HG02970 (cell line): ENCODE results near the gene ANKDD1B.

Source experiments
- ATAC-seq: cut with Tn5 transposase; IDR thresholded peaks from one replicate; pipeline ENCODE4 v1.9.1; 2021; ENCODE audit warnings: mild to moderate bottlenecking, moderate library complexity, moderate number of reproducible peaks; ENCODE audit not compliant: unreplicated experiment, low FRiP score

The ANKDD1B gene

GRCh38 chr5:75656311-75657003 is 45.2 kb downstream of the ANKDD1B start:
- no peak for ATAC-seq

- ATAC-seq: no peak
These were observed 48.7 kb downstream of the ANKDD1B start for GRCh38 chr5:75659791-75660450.

GRCh38 chr5:75660678-75661465 is 49.6 kb downstream of the ANKDD1B start:
- no peak for ATAC-seq

- no peak for ATAC-seq
These were observed 50.8 kb downstream of the ANKDD1B start for GRCh38 chr5:75662061-75662460.

GRCh38 chr5:75663579-75664284 is 52.5 kb downstream of the ANKDD1B start:
- no peak for ATAC-seq

GRCh38 chr5:75664979-75665378 is 53.7 kb downstream of the ANKDD1B start:
- ATAC-seq: no peak

DNA sequence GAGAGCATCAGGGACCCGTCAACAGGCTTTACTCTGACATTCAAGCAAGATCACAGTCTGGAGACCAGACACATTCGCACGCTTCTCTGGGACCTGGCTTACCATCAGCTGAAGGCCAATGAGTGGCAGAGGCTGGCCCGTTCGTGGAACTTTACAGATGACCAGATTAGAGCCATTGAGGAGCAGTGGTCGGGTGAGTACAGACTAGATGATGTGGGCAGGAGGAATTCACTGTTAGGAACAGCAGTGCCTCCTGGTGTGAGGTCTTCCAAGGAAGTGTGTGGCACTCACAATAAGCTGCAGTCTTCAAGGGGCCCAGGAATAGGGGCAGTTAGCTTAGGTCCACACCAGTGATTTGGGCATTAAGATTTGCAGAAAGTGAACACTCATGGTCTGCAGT is 55.5 kb downstream of the ANKDD1B start:
- no peak for ATAC-seq

DNA sequence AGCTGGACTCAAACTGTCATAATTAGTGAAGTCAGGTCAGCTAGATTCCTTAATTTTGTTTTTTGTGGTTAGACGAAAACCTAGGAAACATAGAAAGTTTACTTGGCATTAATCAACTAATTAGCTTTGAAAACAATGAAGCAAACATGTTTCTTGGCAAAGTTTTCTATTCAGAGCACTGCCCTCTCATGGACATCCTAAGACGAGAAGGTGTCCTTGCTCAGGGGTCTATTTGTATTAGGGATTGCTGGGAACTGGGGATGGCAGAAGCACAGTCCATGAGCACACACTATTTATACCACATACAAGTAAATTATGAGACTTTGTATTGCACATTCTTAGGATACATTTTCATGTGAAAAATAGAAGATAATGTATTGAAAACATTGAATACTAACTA is 56.3 kb downstream of the ANKDD1B start:
- ATAC-seq: no peak

- ATAC-seq: no peak
These were observed 57.2 kb downstream of the ANKDD1B start for GRCh38 chr5:75668445-75668844.

DNA sequence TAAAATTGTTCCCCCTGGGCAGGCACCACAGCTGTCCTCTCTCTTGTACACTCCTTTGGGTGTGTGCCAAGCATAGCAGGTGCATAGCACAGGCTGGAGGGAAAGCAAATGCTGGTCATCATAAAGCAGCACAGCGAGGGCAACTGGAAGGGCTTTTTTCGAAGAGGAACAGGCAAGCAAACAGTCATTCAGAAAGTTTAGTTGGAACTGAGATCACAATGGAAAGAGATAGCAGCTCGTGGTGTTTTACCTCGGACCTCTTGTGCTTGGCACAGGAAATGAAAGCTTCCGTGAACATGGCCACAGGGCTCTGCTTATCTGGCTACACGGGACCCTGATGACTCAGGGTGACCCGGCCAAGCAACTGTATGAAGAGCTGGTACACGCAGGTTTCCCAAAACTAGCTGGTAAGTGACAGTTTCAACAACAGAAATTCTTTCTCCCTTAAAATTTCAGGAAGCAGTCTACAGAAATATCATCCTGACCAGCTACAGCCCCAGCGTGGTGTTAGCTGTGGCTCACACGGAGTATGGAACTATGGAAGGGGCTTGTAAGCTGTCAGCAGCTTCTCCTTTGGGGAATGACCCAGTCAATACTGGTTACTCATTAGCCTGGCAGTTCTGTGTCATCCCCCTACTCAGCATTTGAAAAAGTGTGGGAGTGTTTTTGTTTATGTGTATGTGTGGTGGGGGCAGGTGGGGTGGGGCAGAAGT is 57.9 kb downstream of the ANKDD1B start:
- peak; percentile 80 for ATAC-seq

DNA sequence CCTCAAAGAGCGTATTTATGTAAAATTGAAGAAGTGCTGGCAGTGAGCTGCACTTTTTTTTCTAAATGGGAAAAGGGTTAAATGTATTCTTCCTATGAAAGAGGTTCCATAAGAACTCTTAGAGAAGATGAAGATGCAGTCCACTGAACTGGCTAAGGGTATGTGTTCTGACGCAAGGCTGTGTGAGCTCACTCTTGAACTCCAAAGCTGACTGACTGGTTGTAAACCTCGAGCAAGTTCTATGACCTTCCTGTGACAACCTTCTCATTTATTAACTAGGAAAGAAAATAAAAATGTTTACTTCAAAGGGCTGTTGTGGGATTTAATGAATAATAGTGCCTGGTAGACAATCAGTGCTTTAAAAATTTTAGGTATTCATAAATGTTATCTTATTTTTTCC is 59.3 kb downstream of the ANKDD1B start:
- no peak for ATAC-seq

GRCh38 chr5:75671506-75671905 is 60.3 kb downstream of the ANKDD1B start:
- ATAC-seq: no peak

DNA sequence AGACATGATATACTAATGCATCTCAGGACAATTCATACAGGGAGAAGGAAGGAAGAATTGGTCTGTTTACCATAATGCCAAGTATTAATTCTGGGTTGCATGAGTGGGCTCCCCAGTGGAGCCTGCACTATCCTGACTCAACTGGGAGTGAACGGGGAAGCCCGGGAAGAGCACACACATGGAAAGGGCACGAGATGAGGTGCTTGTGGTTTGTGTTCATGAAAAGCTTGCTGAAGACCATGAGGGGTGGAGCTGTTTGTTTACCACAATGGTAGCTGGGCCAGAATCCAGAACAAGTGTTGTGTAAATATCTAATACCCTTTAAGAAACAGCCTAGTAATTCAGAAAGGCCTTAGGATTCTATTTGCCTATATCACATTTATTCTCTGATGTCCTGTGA is 61.4 kb downstream of the ANKDD1B start:
- ATAC-seq: no peak

DNA sequence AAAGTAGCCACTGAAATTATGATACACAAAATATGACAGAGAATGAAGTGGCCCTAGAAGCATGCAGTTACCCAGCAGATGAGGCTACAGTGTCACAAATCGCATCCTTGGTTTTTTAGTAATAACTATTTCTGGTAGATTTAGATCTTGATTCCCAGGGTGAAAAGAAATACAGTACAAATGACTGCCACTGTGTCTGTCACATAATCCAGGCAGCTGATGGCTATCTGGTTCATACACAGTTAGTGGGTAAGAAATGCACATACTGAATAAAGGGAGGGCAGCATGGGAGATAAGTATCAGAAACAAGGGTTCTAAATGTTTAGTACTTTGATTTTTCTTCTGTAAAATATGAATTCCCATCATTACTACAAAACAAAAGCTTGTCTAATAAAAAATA is 64.5 kb downstream of the ANKDD1B start:
- no peak for ATAC-seq

DNA sequence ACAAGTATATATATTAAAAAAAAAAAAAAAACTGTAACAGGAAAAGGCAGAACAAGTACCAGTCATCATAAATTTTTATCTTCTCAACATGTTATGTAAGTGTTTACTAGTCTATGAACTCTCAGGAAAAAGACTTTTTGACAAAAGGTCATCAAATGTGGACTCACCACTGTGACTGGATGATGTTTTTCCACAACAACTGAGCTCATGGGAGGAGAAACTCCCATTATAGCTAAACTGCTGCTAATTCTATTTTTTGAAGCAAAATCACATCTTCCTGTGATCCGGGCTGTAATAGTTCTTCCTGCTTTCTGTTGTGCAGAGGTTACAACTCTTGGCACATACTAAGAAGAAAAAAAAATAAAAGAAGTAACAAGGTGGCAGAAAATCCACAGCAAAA is 66.4 kb downstream of the ANKDD1B start:
- no peak for ATAC-seq

- no peak for ATAC-seq
These were observed 66.9 kb downstream of the ANKDD1B start for GRCh38 chr5:75678155-75678554.

DNA sequence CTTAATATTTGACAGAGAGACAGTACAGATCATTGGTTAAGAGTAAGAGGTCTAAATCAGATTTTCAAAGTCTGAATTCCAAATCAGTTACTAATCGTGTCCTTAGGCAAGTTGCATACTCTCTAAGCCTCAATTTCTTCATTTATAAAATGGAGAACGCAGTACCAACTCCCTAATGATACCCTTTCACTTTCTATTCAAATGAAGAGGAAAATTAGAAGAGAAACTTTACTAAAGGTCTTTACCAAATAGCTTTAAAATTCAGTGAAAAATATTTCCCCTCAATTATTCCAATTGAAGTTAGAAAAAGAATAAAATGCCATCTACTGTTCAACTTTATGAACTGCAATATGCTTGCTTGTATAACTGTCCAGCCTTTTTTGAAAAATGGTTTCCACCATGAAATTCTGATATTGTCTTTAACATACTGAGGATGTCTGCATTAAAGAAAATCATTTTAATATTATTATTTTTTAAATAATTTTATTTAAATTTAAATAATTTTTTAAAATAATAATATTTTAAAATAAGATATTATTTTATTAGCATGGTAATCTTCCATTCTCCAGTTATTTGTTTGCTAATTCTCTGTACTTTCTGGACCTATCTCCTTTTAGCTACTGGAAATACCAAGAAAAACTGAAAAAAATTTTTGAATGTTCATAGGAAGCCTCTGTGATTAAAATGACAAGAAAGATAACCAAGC is 70.0 kb downstream of the ANKDD1B start:
- ATAC-seq: no peak

- no peak for ATAC-seq
These were observed 73.9 kb downstream of the ANKDD1B start for GRCh38 chr5:75685141-75685540.

DNA sequence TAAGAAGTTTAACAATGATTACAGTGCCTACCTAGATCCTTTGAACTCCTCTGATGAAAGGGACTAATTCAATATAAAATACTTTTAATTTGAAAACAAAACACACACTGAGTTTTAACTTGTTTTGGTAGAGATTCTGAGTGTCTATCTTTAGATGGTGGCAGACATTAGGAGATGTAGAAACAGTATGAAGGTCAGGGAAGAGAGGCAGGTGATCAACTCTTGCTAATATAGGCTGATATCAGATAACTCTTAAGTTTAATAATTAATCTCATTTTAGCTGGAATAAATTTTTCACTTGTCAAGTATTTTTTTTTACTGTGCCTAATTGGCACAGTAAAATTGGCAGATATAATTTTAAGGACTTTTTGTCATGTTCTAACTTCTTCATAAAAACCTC is 75.2 kb downstream of the ANKDD1B start:
- ATAC-seq: no peak

DNA sequence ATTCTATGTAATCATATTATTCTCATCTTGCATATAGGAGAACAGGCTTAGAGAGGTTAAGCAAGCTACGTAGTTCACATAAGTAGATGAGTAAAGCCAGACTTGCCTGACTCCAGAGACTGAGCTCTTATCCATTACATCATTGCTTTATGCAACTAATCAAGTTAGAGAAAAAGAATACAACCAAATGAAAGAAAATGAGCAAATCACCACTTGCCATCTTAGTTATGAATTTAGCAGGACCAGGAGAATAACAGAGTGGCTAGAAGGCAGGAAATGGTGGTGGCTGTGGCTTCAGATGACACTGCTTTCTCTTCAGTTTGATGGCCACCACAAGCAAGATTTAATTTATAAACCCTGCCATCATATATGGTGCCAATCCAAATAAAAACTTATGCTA is 79.4 kb downstream of the ANKDD1B start:
- ATAC-seq: no peak
